ENCODE results near the gene TOX2. TPM values are rescaled to one million over a fixed set of nuclear protein-coding genes. Genes with fewer than 3 reads are reported as not detected.

The TOX2 gene
- total RNA-seq: 10 to 100 TPM in 1 of 2 donors, 1 to 10 TPM in 1; 8.8 to 52.8 TPM

DNA sequence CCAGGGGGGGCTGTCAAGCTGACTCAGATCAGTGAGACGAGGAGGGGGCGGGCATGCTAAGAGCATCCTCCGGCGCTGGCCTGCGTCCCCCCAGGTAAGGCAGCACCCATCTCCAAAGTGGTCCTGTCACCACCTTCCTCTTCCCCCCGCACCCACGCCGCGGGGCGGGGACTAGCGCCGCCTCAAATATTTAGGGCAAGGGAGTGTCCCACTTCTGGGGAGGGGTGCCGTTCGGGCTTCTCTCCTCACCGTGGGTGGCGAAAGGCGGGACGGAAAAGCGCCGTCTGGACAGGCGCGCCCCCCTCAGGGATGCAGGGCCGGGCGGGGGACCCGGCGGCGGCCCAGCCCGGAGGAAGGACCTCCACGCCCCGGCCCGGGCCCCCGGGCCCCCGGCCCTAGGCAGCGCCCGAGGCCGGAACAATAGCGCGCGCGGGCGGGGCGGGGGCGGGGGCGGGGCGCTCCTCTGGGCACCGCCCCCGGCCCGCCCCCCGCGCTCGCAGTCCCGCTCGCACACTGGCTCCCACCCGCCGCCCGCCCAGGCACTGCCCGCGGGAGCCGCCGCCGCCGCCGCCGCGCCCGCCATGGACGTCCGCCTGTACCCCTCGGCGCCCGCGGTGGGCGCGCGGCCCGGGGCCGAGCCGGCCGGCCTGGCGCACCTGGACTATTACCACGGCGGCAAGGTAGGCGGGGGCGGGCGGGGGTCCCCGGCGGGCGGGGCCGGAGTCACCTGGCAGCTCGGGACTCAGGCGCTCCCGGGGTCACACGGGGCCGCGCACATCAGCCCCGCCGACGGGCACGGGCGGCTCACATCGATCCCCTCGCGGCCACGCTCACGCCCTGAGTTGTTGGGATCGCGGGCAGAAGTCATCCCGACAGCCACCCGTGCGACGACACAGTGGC, at the start of gene TOX2:
TSS of gene TOX2 (plus strand) at position 542 of the 900 bp plus-strand sequence. CDS start at position 582, 40 bp downstream.
- Histone ChIP-seq H3K27me3 (replicated peaks; ENCODE audit: insufficient read depth) (peaks cover 11% of the 10 kb centered on the region), H3K36me3 (no peaks in the 10 kb centered on the region), H3K4me1 (replicated peaks) (no peaks in the 10 kb centered on the region), H3K4me3 (peak within 1 kb of the TSS; percentile 42 to 45), H3K27ac (peak within 1 kb of the TSS; percentile 51 to 67), H3K9me3 (no peaks in the 10 kb centered on the region)
- 2% methylated on average over 76 of the region's 111 CpGs for WGBS
- intact Hi-C loops (cut with DNase I): loop anchor here (5.0 to 10.0 kb wide), 5 partner anchors 67 to 280 kb away; no protein-coding TSS in a partner anchor
- DNase-seq (ENCODE audit: low spot score): no peak
- TF ChIP-seq POLR2AphosphoS5 (IDR thresholded peaks at IDR 0.05) (no peak), POLR2A (IDR thresholded peaks at IDR 0.05) (no peak)
- TF ChIP-seq, protein P1, sequence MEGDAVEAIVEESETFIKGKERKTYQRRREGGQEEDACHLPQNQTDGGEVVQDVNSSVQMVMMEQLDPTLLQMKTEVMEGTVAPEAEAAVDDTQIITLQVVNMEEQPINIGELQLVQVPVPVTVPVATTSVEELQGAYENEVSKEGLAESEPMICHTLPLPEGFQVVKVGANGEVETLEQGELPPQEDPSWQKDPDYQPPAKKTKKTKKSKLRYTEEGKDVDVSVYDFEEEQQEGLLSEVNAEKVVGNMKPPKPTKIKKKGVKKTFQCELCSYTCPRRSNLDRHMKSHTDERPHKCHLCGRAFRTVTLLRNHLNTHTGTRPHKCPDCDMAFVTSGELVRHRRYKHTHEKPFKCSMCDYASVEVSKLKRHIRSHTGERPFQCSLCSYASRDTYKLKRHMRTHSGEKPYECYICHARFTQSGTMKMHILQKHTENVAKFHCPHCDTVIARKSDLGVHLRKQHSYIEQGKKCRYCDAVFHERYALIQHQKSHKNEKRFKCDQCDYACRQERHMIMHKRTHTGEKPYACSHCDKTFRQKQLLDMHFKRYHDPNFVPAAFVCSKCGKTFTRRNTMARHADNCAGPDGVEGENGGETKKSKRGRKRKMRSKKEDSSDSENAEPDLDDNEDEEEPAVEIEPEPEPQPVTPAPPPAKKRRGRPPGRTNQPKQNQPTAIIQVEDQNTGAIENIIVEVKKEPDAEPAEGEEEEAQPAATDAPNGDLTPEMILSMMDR (IDR thresholded peaks at IDR 0.05): no peak

- H3K9me3 ChIP-seq: no peaks in the 10 kb centered on the region
- no peak for DNase-seq (ENCODE audit: low spot score)
- WGBS: 96% methylated on average over 1 of the region's 1 CpG
- H3K36me3 ChIP-seq: no peaks in the 10 kb centered on the region
- H3K27ac ChIP-seq: no peak overlapping the region
- no peaks in the 10 kb centered on the region for H3K27me3 ChIP-seq (replicated peaks; ENCODE audit: insufficient read depth)
- H3K4me1 ChIP-seq (replicated peaks): no peaks in the 10 kb centered on the region
- TF ChIP-seq, protein P1 (IDR thresholded peaks at IDR 0.05): no peak
- intact Hi-C loops (cut with DNase I): no loop called here
- H3K4me3 ChIP-seq: no peak overlapping the region
These were observed 46.6 kb upstream of the TOX2 start for GRCh38 chr20:43868091-43868490.

- TF ChIP-seq POLR2A (IDR thresholded peaks at IDR 0.05) (no peak), POLR2AphosphoS5 (IDR thresholded peaks at IDR 0.05) (no peak)
- TF ChIP-seq, protein P1 (IDR thresholded peaks at IDR 0.05): no peak
- Histone ChIP-seq H3K27me3 (replicated peaks; ENCODE audit: insufficient read depth) (no peaks in the 10 kb centered on the region), H3K9me3 (no peaks in the 10 kb centered on the region), H3K4me3 (no peak overlapping the region), H3K4me1 (replicated peaks) (no peaks in the 10 kb centered on the region), H3K27ac (no peak overlapping the region), H3K36me3 (no peaks in the 10 kb centered on the region)
- DNase-seq (ENCODE audit: low spot score): no peak
- intact Hi-C loops (cut with DNase I): no loop called here
These were observed 44.2 kb upstream of the TOX2 start for GRCh38 chr20:43870484-43870883.

DNA sequence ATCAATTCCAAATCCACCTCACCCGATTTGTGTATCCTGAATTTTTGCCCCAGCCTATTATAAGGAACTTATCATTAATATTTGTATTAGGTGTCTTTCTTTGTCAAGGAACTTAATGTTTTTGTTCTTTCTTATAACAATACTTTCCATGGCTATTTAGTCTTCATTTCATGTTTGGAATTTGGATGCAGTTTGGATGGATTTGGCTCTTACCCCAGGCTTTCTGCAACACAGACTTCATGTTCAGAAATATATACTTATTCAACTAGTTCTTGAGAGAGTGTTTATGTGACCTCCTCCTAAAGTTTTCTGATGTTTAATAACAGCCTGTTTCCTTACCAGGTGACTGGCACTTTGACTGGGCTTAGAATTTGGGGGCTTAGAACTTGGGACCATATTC, 35.9 kb upstream of the TOX2 start:
- no peaks in the 10 kb centered on the region for H3K27me3 ChIP-seq (replicated peaks; ENCODE audit: insufficient read depth)
- no peaks in the 10 kb centered on the region for H3K9me3 ChIP-seq
- H3K27ac ChIP-seq: no peak overlapping the region
- WGBS: 65% methylated on average over 1 of the region's 1 CpG
- H3K36me3 ChIP-seq: no peaks in the 10 kb centered on the region
- intact Hi-C loops (cut with DNase I): no loop called here
- TF ChIP-seq POLR2A (IDR thresholded peaks at IDR 0.05) (no peak), POLR2AphosphoS5 (IDR thresholded peaks at IDR 0.05) (no peak)
- TF ChIP-seq, protein P1 (IDR thresholded peaks at IDR 0.05): no peak
- no peaks in the 10 kb centered on the region for H3K4me1 ChIP-seq (replicated peaks)
- H3K4me3 ChIP-seq: no peak overlapping the region
- DNase-seq (ENCODE audit: low spot score): no peak

DNA sequence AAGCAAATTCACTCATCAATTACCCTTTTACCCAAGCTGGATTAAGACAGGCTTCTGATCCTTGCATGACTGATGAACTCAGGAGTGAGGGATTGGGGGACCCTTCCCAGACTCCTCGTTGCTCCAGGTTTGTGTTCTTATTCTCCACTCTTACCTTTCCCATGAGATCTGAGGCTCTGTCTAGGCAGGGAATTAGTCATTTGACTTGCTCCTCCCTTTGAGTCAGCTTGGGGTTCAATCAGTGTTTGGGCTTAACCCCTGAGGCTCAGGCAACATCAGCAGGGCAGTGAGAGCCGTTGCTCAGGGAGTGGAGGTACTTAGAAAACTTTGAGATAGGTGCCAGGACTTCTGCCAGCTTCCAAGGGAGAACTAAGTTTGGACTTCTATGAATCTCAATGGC, 20.7 kb upstream of the TOX2 start:
- intact Hi-C loops (cut with DNase I): no loop called here
- 41% methylated on average over 2 of the region's 2 CpGs for WGBS

More for the DNA sequence above, 20.7 kb upstream of the TOX2 start:
- DNase-seq (ENCODE audit: low spot score): no peak
- no peak overlapping the region for H3K4me3 ChIP-seq
- TF ChIP-seq POLR2AphosphoS5 (IDR thresholded peaks at IDR 0.05): no peak
- TF ChIP-seq POLR2A (IDR thresholded peaks at IDR 0.05): no peak
- TF ChIP-seq, protein P1 (IDR thresholded peaks at IDR 0.05): no peak
- no peaks in the 10 kb centered on the region for H3K27me3 ChIP-seq (replicated peaks; ENCODE audit: insufficient read depth)
- no peaks in the 10 kb centered on the region for H3K36me3 ChIP-seq
- no peaks in the 10 kb centered on the region for H3K9me3 ChIP-seq
- H3K27ac ChIP-seq: no peak overlapping the region
- H3K4me1 ChIP-seq (replicated peaks): no peaks in the 10 kb centered on the region

Data from prostate gland (tissue), 2 donors.